Neural progenitor cell (in vitro differentiated cells): ENCODE data around the gene ZNF112. TPM values are rescaled to one million over a fixed set of nuclear protein-coding genes. Genes with fewer than 3 reads are reported as not detected.

Source experiments
- DNase-seq: peaks from one replicate; pipeline ENCODE4 v3.0.0-alpha.2; 2016; ENCODE audit warnings: low spot score
- H2AFZ ChIP-seq: fragments of 200-600 bp; sonication (generic); replicated peaks from 2 replicates; pipeline ENCODE4 v1.6.1; 2016; ENCODE audit warnings: antibody characterized with exemption
- H3F3A ChIP-seq: fragments of 200-600 bp; sonication (generic); 2 replicates; pipeline ENCODE4 v1.6.1; 2016; ENCODE audit warnings: antibody characterized with exemption, low read depth
- H3K27ac ChIP-seq: fragments of 200-600 bp; sonication (generic); 2 replicates; pipeline ENCODE4 v1.5.1; 2016; ENCODE audit warnings: mild to moderate bottlenecking
- H3K27me3 ChIP-seq: fragments of 200-600 bp; sonication (generic); 2 replicates; pipeline ENCODE4 v1.6.1; 2016; ENCODE audit warnings: mild to moderate bottlenecking, moderate library complexity
- H3K36me3 ChIP-seq: fragments of 200-600 bp; sonication (generic); 2 replicates; pipeline ENCODE4 v1.5.1; 2016
- H3K4me1 ChIP-seq: fragments of 200-600 bp; sonication (generic); 2 replicates; pipeline ENCODE4 v1.6.1; 2016; ENCODE audit warnings: mixed run types
- H3K4me2 ChIP-seq: fragments of 200-600 bp; sonication (generic); 2 replicates; pipeline ENCODE4 v1.6.1; 2016
- H3K4me3 ChIP-seq: fragments of 200-600 bp; sonication (generic); 2 replicates; pipeline ENCODE4 v1.5.1; 2016
- H3K79me2 ChIP-seq: fragments of 200-600 bp; sonication (generic); 2 replicates; pipeline ENCODE4 v1.6.1; 2016; ENCODE audit warnings: low read depth
- H3K9ac ChIP-seq: fragments of 200-600 bp; sonication (generic); 2 replicates; pipeline ENCODE4 v1.6.1; 2016
- H3K9me3 ChIP-seq: fragments of 200-600 bp; sonication (generic); 2 replicates; pipeline ENCODE4 v1.5.1; 2016; ENCODE audit warnings: low read depth
- H4K20me1 ChIP-seq: fragments of 200-600 bp; sonication (generic); 2 replicates; pipeline ENCODE4 v1.6.1; 2016; ENCODE audit warnings: low read depth
- H3K27ac Mint-ChIP-seq: 3 replicates; pipeline ENCODE4 v1.8.0; 2021; ENCODE audit warnings: mixed read lengths
- H3K27me3 Mint-ChIP-seq: 2 replicates; pipeline ENCODE4 v1.8.0; 2022; ENCODE audit warnings: low read depth, mild to moderate bottlenecking, inconsistent platforms, moderate library complexity, mixed read lengths; ENCODE audit not compliant: insufficient read depth
- H3K36me3 Mint-ChIP-seq: 3 replicates; pipeline ENCODE4 v1.8.0; 2021; ENCODE audit warnings: mixed read lengths
- H3K4me1 Mint-ChIP-seq: 3 replicates; pipeline ENCODE4 v1.8.0; 2021; ENCODE audit warnings: mixed read lengths
- H3K4me3 Mint-ChIP-seq: 3 replicates; pipeline ENCODE4 v1.8.0; 2021; ENCODE audit warnings: mild to moderate bottlenecking, moderate library complexity, mixed read lengths
- H3K9me3 Mint-ChIP-seq: 3 replicates; pipeline ENCODE4 v1.8.0; 2020; ENCODE audit warnings: mixed read lengths
- CTCF ChIP-seq: fragments of 200-600 bp; sonication (generic); IDR thresholded peaks from 2 replicates; pipeline ENCODE4 v1.5.1; 2017; ENCODE audit warnings: antibody characterized with exemption, mild to moderate bottlenecking
- EZH2 ChIP-seq: fragments of 200-600 bp; sonication (generic); IDR thresholded peaks from 2 replicates; pipeline ENCODE4 v1.6.1; 2017; ENCODE audit warnings: antibody characterized with exemption, mild to moderate bottlenecking, moderate library complexity
- EZH2phosphoT487 ChIP-seq: fragments of 200-600 bp; sonication (generic); IDR thresholded peaks from 2 replicates; pipeline ENCODE4 v1.6.1; 2017; ENCODE audit warnings: antibody characterized with exemption
- total RNA-seq: library from RNA; depleted of rRNA; stranded (reverse); fragments of >200 nt; gene quantifications from 2 replicates; pipeline ENCODE4 v1.2.3, GENCODE V29; 2015; ENCODE audit warnings: low replicate concordance

The ZNF112 gene
- total RNA-seq, 1 donor from 2014 or later: 18.2 TPM

DNA sequence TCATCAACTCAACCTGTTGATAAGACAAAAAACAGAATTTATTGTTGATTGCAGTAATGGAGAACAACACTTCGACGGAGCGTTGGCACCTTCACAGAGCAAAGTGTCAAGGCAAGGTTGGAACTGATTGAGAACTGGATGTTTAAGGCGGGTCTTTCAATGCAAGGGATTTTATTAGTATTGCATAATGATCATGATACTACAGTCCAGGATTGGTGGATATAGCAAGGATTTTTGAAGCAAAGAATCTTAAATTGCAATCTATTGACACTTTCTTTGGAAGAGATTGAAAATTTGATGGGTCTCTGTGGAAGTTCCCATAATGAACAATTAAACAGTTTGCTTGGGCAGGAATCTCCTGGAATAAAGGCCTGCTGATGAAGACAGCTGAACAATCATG, 51.0 kb downstream of the ZNF112 start:
- Mint-ChIP-seq H3K27ac (no peak overlapping the region), H3K27me3 (no peaks in the 10 kb centered on the region), H3K36me3 (peaks cover 10% of the 10 kb centered on the region), H3K9me3 (peaks cover 20% of the 10 kb centered on the region), H3K4me3 (peak overlapping the region; percentile 56), H3K4me1 (peaks cover 11% of the 10 kb centered on the region)
- Histone ChIP-seq H3K27ac (no peak overlapping the region), H3K27me3 (no peaks in the 10 kb centered on the region), H2AFZ (peak overlapping the region; percentile 16), H3K9ac (no peak overlapping the region), H3K4me1 (no peaks in the 10 kb centered on the region), H3K79me2 (peaks cover 7% of the 10 kb centered on the region), H4K20me1 (no peaks in the 10 kb centered on the region), H3K36me3 (peaks cover 6% of the 10 kb centered on the region), H3F3A (peaks cover 5% of the 10 kb centered on the region), H3K9me3 (no peaks in the 10 kb centered on the region), H3K4me3 (peak overlapping the region; percentile 75), H3K4me2 (peak overlapping the region; percentile 86)
- TF ChIP-seq CTCF (no peak), EZH2phosphoT487 (no peak), EZH2 (no peak)
- DNase-seq: no peak

- peaks cover 5% of the 10 kb centered on the region for H3F3A ChIP-seq
- Mint-ChIP-seq H3K27me3 (no peaks in the 10 kb centered on the region), H3K4me3 (peak within 1 kb of the TSS; percentile 95)
Observed at GRCh38 chr19:44304659-44305193, 51.8 kb downstream of the ZNF112 start, which contains the start of gene ZNF235. Gene ZNF235 (minus strand): TSS chr19:44305025. CDS start chr19:44303404, 1,621 bp downstream.

GRCh38 chr19:44303976-44304568, 52.4 kb downstream of the ZNF112 start:
- Mint-ChIP-seq H3K9me3 (peaks cover 16% of the 10 kb centered on the region), H3K27ac (peak overlapping the region; percentile 93), H3K36me3 (peaks cover 16% of the 10 kb centered on the region), H3K27me3 (no peaks in the 10 kb centered on the region), H3K4me3 (peak overlapping the region; percentile 95), H3K4me1 (peaks cover 11% of the 10 kb centered on the region)
- Histone ChIP-seq H3K9ac (peak overlapping the region; percentile 47), H3F3A (peaks cover 5% of the 10 kb centered on the region), H2AFZ (peak overlapping the region; percentile 98), H3K4me2 (peak overlapping the region; percentile 86), H3K27ac (no peak overlapping the region), H3K4me1 (no peaks in the 10 kb centered on the region), H3K79me2 (peaks cover 7% of the 10 kb centered on the region), H4K20me1 (no peaks in the 10 kb centered on the region), H3K4me3 (peak overlapping the region; percentile 75), H3K36me3 (peaks cover 6% of the 10 kb centered on the region), H3K9me3 (no peaks in the 10 kb centered on the region), H3K27me3 (no peaks in the 10 kb centered on the region)
- DNase-seq: peak; percentile 60
- TF ChIP-seq EZH2phosphoT487: no peak
- TF ChIP-seq CTCF: no peak
- TF ChIP-seq EZH2: no peak

More at GRCh38 chr19:44304659-44305193, 51.8 kb downstream of the ZNF112 start, which contains the start of gene ZNF235:
- TF ChIP-seq EZH2 (no peak), CTCF (no peak), EZH2phosphoT487 (no peak)
- Mint-ChIP-seq H3K4me1 (peaks cover 11% of the 10 kb centered on the region), H3K27ac (peak within 1 kb of the TSS; percentile 93), H3K9me3 (peaks cover 18% of the 10 kb centered on the region), H3K36me3 (peaks cover 14% of the 10 kb centered on the region)
- H3K4me2 ChIP-seq: peak within 1 kb of the TSS; percentile 86
- H3K27ac ChIP-seq: no peak within 1 kb of the TSS
- peak within 1 kb of the TSS; percentile 98 for H2AFZ ChIP-seq
- H3K27me3 ChIP-seq: no peaks in the 10 kb centered on the region
- peak; percentile 95 for DNase-seq
- peak within 1 kb of the TSS; percentile 47 for H3K9ac ChIP-seq
- no peaks in the 10 kb centered on the region for H4K20me1 ChIP-seq
- H3K4me1 ChIP-seq: no peaks in the 10 kb centered on the region
- no peaks in the 10 kb centered on the region for H3K9me3 ChIP-seq
- peaks cover 6% of the 10 kb centered on the region for H3K36me3 ChIP-seq
- H3K4me3 ChIP-seq: peak within 1 kb of the TSS; percentile 75
- peaks cover 7% of the 10 kb centered on the region for H3K79me2 ChIP-seq
